ENCODE results near the gene CHERP.
A peak's percentile ranks its signal among the peaks of the same experiment; 100 is the strongest.

Gene CHERP

GRCh38 chr19:16537111-16537510, 5.1 kb downstream of the CHERP start:
- H3K4me3 ChIP-seq (ENCODE audit: severe bottlenecking), result no peak overlapping the region
- H3K4me1 ChIP-seq (ENCODE audit: insufficient read depth, poor library complexity, severe bottlenecking), result peaks cover 5% of the 10 kb centered on the region
- no peaks in the 10 kb centered on the region for H3K9me3 ChIP-seq (ENCODE audit: severe bottlenecking)
- no peaks in the 10 kb centered on the region for H3K27me3 ChIP-seq (ENCODE audit: insufficient read depth, poor library complexity, severe bottlenecking)
- no peak for TF ChIP-seq CTCF (IDR thresholded peaks at IDR 0.05; ENCODE audit: poor library complexity, severe bottlenecking)
- H3K27ac ChIP-seq (ENCODE audit: poor library complexity, severe bottlenecking), result no peak overlapping the region
- peak; percentile 50 for DNase-seq (ENCODE audit: low spot score)
- ATAC-seq (ENCODE audit: low read depth), result no peak
- peaks cover 74% of the 10 kb centered on the region for H3K36me3 ChIP-seq (ENCODE audit: low read depth)

GRCh38 chr19:16536130-16536529, 6.1 kb downstream of the CHERP start:
- no peak for ATAC-seq (ENCODE audit: low read depth)
- Histone ChIP-seq H3K36me3 (ENCODE audit: low read depth) (peaks cover 76% of the 10 kb centered on the region), H3K27ac (ENCODE audit: poor library complexity, severe bottlenecking) (no peak overlapping the region), H3K4me1 (ENCODE audit: insufficient read depth, poor library complexity, severe bottlenecking) (peaks cover 5% of the 10 kb centered on the region), H3K27me3 (ENCODE audit: insufficient read depth, poor library complexity, severe bottlenecking) (no peaks in the 10 kb centered on the region), H3K9me3 (ENCODE audit: severe bottlenecking) (no peaks in the 10 kb centered on the region), H3K4me3 (ENCODE audit: severe bottlenecking) (no peak overlapping the region)
- no peak for TF ChIP-seq CTCF (IDR thresholded peaks at IDR 0.05; ENCODE audit: poor library complexity, severe bottlenecking)
- DNase-seq (ENCODE audit: low spot score), result no peak

GRCh38 chr19:16535381-16535780, 6.9 kb downstream of the CHERP start:
- Histone ChIP-seq H3K36me3 (ENCODE audit: low read depth) (peaks cover 75% of the 10 kb centered on the region), H3K4me3 (ENCODE audit: severe bottlenecking) (no peak overlapping the region), H3K4me1 (ENCODE audit: insufficient read depth, poor library complexity, severe bottlenecking) (no peaks in the 10 kb centered on the region), H3K27me3 (ENCODE audit: insufficient read depth, poor library complexity, severe bottlenecking) (no peaks in the 10 kb centered on the region), H3K9me3 (ENCODE audit: severe bottlenecking) (no peaks in the 10 kb centered on the region), H3K27ac (ENCODE audit: poor library complexity, severe bottlenecking) (no peak overlapping the region)
- ATAC-seq (ENCODE audit: low read depth) (no peak), DNase-seq (ENCODE audit: low spot score) (no peak)
- no peak for TF ChIP-seq CTCF (IDR thresholded peaks at IDR 0.05; ENCODE audit: poor library complexity, severe bottlenecking)

GRCh38 chr19:16532440-16533234, 9.6 kb downstream of the CHERP start:
- H3K36me3 ChIP-seq (ENCODE audit: low read depth), result peaks cover 75% of the 10 kb centered on the region
- no peaks in the 10 kb centered on the region for H3K4me1 ChIP-seq (ENCODE audit: insufficient read depth, poor library complexity, severe bottlenecking)
- H3K27ac ChIP-seq (ENCODE audit: poor library complexity, severe bottlenecking), result no peak overlapping the region
- no peaks in the 10 kb centered on the region for H3K27me3 ChIP-seq (ENCODE audit: insufficient read depth, poor library complexity, severe bottlenecking)
- no peaks in the 10 kb centered on the region for H3K9me3 ChIP-seq (ENCODE audit: severe bottlenecking)
- DNase-seq (ENCODE audit: low spot score), result peak; percentile 65
- no peak overlapping the region for H3K4me3 ChIP-seq (ENCODE audit: severe bottlenecking)
- no peak for ATAC-seq (ENCODE audit: low read depth)
- TF ChIP-seq CTCF (IDR thresholded peaks at IDR 0.05; ENCODE audit: poor library complexity, severe bottlenecking), result no peak

- H3K4me1 ChIP-seq (ENCODE audit: insufficient read depth, poor library complexity, severe bottlenecking), result no peaks in the 10 kb centered on the region
- H3K9me3 ChIP-seq (ENCODE audit: severe bottlenecking), result no peaks in the 10 kb centered on the region
- H3K27me3 ChIP-seq (ENCODE audit: insufficient read depth, poor library complexity, severe bottlenecking), result no peaks in the 10 kb centered on the region
- TF ChIP-seq CTCF (IDR thresholded peaks at IDR 0.05; ENCODE audit: poor library complexity, severe bottlenecking), result no peak
- H3K4me3 ChIP-seq (ENCODE audit: severe bottlenecking), result no peak overlapping the region
- ATAC-seq (ENCODE audit: low read depth) (no peak), DNase-seq (ENCODE audit: low spot score) (no peak)
- no peak overlapping the region for H3K27ac ChIP-seq (ENCODE audit: poor library complexity, severe bottlenecking)
- H3K36me3 ChIP-seq (ENCODE audit: low read depth), result peaks cover 79% of the 10 kb centered on the region
Measured at GRCh38 chr19:16531380-16531669, 10.9 kb downstream of the CHERP start.

All from RWPE2 (cell line).